ENCODE results near the gene PARD3B.

PARD3B gene

GRCh38 chr2:205235434-205235833 lies 690.2 kb downstream of the PARD3B start:
- no peak for DNase-seq (ENCODE audit: low read depth in 2 of 3, low spot score in 2 of 3)

- DNase-seq (ENCODE audit: low read depth in 2 of 3, low spot score in 2 of 3) = no peak
These were observed 692.2 kb downstream of the PARD3B start for GRCh38 chr2:205237524-205237923.

- no peak for DNase-seq (ENCODE audit: low read depth in 2 of 3, low spot score in 2 of 3)
These were observed 699.7 kb downstream of the PARD3B start for GRCh38 chr2:205245001-205245400.

- DNase-seq (ENCODE audit: low read depth in 2 of 3, low spot score in 2 of 3) = no peak
These were observed 700.4 kb downstream of the PARD3B start for GRCh38 chr2:205245652-205246051.

GRCh38 chr2:205259121-205259520 lies 713.8 kb downstream of the PARD3B start:
- no peak for DNase-seq (ENCODE audit: low read depth in 2 of 3, low spot score in 2 of 3)

GRCh38 chr2:205261516-205262020 lies 716.3 kb downstream of the PARD3B start:
- no peak for DNase-seq (ENCODE audit: low read depth in 2 of 3, low spot score in 2 of 3)

- no peak for DNase-seq (ENCODE audit: low read depth in 2 of 3, low spot score in 2 of 3)
These were observed 722.0 kb downstream of the PARD3B start for GRCh38 chr2:205267323-205267722.

GRCh38 chr2:205270689-205271088 lies 725.4 kb downstream of the PARD3B start:
- DNase-seq (ENCODE audit: low read depth in 2 of 3, low spot score in 2 of 3) = no peak

- no peak for DNase-seq (ENCODE audit: low read depth in 2 of 3, low spot score in 2 of 3)
These were observed 727.9 kb downstream of the PARD3B start for GRCh38 chr2:205273148-205273547.

- DNase-seq (ENCODE audit: low read depth in 2 of 3, low spot score in 2 of 3) = no peak
These were observed 728.4 kb downstream of the PARD3B start for GRCh38 chr2:205273627-205274026.

- DNase-seq (ENCODE audit: low read depth in 2 of 3, low spot score in 2 of 3) = no peak
These were observed 729.5 kb downstream of the PARD3B start for GRCh38 chr2:205274801-205275200.

- no peak for DNase-seq (ENCODE audit: low read depth in 2 of 3, low spot score in 2 of 3)
These were observed 731.0 kb downstream of the PARD3B start for GRCh38 chr2:205276116-205276777.

- no peak for DNase-seq (ENCODE audit: low read depth in 2 of 3, low spot score in 2 of 3)
These were observed 735.4 kb downstream of the PARD3B start for GRCh38 chr2:205280596-205281236.

GRCh38 chr2:205283736-205284270 lies 738.5 kb downstream of the PARD3B start:
- no peak for DNase-seq (ENCODE audit: low read depth in 2 of 3, low spot score in 2 of 3)

GRCh38 chr2:205284334-205284733 lies 739.1 kb downstream of the PARD3B start:
- no peak for DNase-seq (ENCODE audit: low read depth in 2 of 3, low spot score in 2 of 3)

GRCh38 chr2:205287316-205287715 lies 742.0 kb downstream of the PARD3B start:
- DNase-seq (ENCODE audit: low read depth in 2 of 3, low spot score in 2 of 3) = no peak

GRCh38 chr2:205288686-205289085 lies 743.4 kb downstream of the PARD3B start:
- DNase-seq (ENCODE audit: low read depth in 2 of 3, low spot score in 2 of 3) = no peak

- DNase-seq (ENCODE audit: low read depth in 2 of 3, low spot score in 2 of 3) = no peak
These were observed 745.0 kb downstream of the PARD3B start for GRCh38 chr2:205290299-205290698.

GRCh38 chr2:205292665-205293295 lies 747.5 kb downstream of the PARD3B start:
- DNase-seq (ENCODE audit: low read depth in 2 of 3, low spot score in 2 of 3) = no peak

GRCh38 chr2:205293559-205293958 lies 748.3 kb downstream of the PARD3B start:
- no peak for DNase-seq (ENCODE audit: low read depth in 2 of 3, low spot score in 2 of 3)

GRCh38 chr2:205296959-205297358 lies 751.7 kb downstream of the PARD3B start:
- no peak for DNase-seq (ENCODE audit: low read depth in 2 of 3, low spot score in 2 of 3)

- no peak for DNase-seq (ENCODE audit: low read depth in 2 of 3, low spot score in 2 of 3)
These were observed 752.1 kb downstream of the PARD3B start for GRCh38 chr2:205297368-205297767.
